Activated CD4-positive, CD25-positive, alpha-beta regulatory T cell treated with anti-CD3 and anti-CD28 coated beads, Interleukin-2, amount 50 U/mL, for 16 hours (primary cell): ENCODE results near the gene SDF4.

Source experiments
- DNase-seq: peaks from one replicate; pipeline ENCODE4 v3.0.0-alpha.2; 2020; ENCODE audit warnings: low read depth, low spot score

The SDF4 gene

GRCh38 chr1:1228187-1228586 lies 3.6 kb downstream of the SDF4 start:
- DNase-seq, result no peak

- DNase-seq, result no peak
These were observed 4.4 kb downstream of the SDF4 start for GRCh38 chr1:1227386-1227785.

- DNase-seq, result no peak
These were observed 5.0 kb downstream of the SDF4 start for GRCh38 chr1:1226566-1227362.

GRCh38 chr1:1225913-1226312 lies 5.9 kb downstream of the SDF4 start:
- DNase-seq, result no peak

- DNase-seq, result no peak
These were observed 6.5 kb downstream of the SDF4 start for GRCh38 chr1:1225238-1225845.

GRCh38 chr1:1223891-1224290 lies 7.9 kb downstream of the SDF4 start:
- no peak for DNase-seq

- no peak for DNase-seq
These were observed 8.5 kb downstream of the SDF4 start for GRCh38 chr1:1223321-1223720.

GRCh38 chr1:1222575-1223225 lies 9.1 kb downstream of the SDF4 start:
- DNase-seq, result no peak

- no peak for DNase-seq
These were observed 9.8 kb downstream of the SDF4 start for GRCh38 chr1:1221887-1222574.

- DNase-seq, result no peak
These were observed 11.6 kb downstream of the SDF4 start for GRCh38 chr1:1220197-1220596.

- no peak for DNase-seq
These were observed 12.5 kb downstream of the SDF4 start for GRCh38 chr1:1219341-1219740.

- no peak for DNase-seq
These were observed 13.1 kb downstream of the SDF4 start for GRCh38 chr1:1218524-1219200.

- no peak for DNase-seq
These were observed 13.9 kb downstream of the SDF4 start for GRCh38 chr1:1217621-1218523.

GRCh38 chr1:1216770-1217620 lies 14.8 kb downstream of the SDF4 start:
- no peak for DNase-seq

GRCh38 chr1:1215881-1216605 lies 15.8 kb downstream of the SDF4 start:
- no peak for DNase-seq

GRCh38 chr1:1215080-1215676 lies 16.6 kb downstream of the SDF4 start:
- DNase-seq, result no peak

- no peak for DNase-seq
These were observed 18.2 kb downstream of the SDF4 start, which contains the start of gene TNFRSF4 for GRCh38 chr1:1213345-1214265. Gene TNFRSF4 (minus strand): TSS chr1:1214153. CDS start chr1:1214127, 26 bp downstream.
